ENCODE measurements around the gene TIMM13. TPM values are rescaled to one million over a fixed set of nuclear protein-coding genes. Genes with fewer than 3 reads are reported as not detected.
"Not testable (repeated sequence)": the region's sequence is repeated elsewhere in the genome, so short reads cannot be mapped to it uniquely, and the experiment has no call there.

Gene TIMM13
- polyA plus RNA-seq, 12 donors = 58.2 to 110 (median 74.9) TPM; not detected in 1

DNA sequence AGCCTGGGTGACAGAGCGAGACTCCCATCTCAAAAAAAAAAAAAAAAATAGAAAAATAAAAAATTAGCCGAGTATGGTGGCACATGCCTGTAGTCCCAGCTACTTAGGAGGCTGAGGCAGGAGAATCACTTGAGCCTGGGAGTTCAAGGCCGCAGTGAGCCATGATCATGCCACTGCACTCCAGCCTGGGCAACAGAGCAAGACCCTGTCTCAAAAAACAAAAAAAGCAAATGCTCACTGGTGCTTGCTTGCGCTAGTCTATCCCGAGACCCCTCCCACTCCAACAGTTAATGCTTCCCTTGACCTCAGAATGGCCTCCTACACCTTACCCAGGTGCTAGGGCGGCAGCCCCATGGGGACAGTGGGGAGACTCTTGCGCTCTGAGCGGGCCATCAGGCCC is 9.9 kb downstream of the TIMM13 start:
- not testable (repeated sequence) for DNase-seq

DNA sequence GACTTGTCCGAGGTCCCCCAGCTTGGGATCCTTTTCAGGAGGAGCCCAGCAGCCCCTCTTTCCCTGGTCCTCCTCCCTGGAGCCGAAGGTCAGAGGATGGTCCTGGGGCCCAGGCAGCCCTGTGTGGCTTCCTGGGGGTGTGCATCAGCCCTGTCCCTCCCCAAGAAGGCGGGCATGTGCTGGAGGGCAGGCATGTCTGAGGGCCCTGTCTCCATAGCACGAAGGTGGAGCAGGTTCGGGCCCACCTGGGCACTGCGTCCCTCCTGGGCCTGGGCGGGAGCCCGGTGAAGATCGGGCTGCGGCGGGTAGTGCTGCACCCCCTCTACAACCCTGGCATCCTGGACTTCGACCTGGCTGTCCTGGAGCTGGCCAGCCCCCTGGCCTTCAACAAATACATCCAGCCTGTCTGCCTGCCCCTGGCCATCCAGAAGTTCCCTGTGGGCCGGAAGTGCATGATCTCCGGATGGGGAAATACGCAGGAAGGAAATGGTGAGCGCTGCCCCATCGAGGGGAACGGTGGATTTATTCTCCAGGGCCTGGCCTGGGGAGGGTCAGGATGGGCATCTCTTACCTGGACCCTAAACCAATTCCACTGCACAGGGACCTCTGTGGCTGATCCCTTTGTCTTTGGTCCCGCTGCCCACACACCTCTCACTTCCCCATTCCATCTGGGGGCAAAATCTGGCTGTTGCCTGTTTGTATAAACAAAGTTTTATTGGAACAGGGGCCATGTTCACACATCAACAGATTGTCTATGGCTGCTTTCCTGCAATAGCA is 10.9 kb downstream of the TIMM13 start:
- no peak for DNase-seq

DNA sequence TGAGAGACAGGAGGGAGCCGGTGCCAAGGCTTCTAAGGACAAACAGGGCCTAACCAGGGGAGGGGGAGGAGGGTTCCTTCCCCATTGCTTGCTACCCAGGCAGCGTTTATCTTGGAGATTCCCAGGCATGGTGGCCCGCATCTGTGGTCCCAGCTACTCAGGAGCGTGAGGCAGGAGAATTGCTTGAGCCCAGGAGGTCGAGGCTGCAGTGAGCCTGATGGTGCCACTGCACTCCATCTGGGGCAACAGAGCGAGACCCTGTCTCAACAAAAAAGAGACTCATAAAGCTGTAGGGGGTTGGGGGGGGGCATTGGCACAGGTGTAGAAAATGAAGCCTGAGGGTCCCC is 11.4 kb downstream of the TIMM13 start:
- no peak for DNase-seq

DNA sequence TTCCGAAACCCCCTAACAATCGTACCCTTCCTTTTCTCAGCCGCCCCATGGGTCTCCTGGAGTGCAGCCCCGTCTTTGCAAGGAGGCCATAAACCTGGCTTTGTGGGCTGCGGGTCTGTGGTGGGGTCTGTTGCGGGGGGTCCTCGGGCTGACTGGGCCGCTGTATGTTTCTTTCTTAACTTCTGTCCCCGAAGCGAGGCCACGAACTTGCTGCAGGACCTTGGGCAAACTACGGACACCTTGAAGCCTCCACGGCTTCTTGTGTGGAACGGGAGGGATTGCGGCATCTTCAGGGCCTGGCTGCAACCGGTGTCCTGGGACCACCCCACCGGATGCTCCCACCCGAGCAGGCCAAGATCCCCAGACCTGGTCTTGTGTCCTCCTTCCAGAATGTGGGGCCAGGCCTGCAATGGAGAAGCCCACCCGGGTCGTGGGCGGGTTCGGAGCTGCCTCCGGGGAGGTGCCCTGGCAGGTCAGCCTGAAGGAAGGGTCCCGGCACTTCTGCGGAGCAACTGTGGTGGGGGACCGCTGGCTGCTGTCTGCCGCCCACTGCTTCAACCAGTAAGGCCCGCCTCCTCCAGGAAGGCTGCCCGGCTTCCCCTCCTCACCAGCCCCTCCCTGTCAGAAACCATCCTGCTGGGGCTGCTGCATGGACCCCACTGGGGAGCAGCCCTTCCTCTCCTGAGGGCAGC is 12.0 kb downstream of the TIMM13 start:
- DNase-seq = no peak

DNA sequence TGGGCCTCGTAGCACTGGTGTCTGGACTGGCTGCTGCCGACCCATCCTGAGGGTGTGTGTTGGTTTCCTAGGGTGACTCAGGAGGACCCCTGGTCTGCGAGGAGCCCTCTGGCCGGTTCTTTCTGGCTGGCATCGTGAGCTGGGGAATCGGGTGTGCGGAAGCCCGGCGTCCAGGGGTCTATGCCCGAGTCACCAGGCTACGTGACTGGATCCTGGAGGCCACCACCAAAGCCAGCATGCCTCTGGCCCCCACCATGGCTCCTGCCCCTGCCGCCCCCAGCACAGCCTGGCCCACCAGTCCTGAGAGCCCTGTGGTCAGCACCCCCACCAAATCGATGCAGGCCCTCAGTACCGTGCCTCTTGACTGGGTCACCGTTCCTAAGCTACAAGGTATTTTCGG is 13.8 kb downstream of the TIMM13 start:
- DNase-seq = no peak

DNA sequence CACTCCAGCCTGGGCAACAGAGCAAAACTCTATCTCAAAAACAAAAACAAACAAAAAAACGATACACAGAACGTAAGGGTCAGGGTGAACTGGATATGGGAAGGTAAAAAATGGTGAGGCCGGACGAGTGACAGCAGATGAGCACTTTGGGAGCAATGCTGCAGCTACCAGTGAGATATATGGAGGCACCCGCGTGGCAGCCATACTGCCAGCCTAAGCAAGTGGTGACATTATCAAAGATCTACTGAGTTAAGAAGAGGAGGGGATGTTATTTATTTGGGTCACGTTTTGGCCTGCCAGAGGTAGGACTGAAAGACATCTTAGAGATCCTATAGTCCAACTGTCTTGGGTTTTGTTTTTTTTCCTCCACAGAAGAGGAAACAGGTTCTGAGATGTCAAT is 14.2 kb downstream of the TIMM13 start:
- DNase-seq = no peak

DNA sequence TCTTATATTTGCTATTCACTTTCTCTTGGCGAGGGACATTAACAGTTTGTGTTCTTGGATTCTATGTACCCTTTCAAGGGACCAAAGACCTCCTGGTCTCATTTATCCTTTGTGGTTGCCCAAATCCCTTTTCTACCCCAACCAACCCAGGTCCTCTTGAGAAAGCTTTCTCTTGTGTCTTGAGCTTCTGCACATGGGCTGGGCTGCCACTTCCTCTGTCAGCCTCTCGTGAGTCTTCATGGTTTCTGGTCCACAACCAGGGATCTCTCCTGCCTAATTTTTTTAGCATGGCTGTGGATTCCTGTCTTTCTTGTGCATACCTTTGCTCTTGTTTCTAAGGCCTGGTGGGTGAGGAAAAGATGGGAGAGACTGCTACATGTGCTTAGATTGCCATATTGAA is 14.9 kb downstream of the TIMM13 start:
- DNase-seq = no peak

DNA sequence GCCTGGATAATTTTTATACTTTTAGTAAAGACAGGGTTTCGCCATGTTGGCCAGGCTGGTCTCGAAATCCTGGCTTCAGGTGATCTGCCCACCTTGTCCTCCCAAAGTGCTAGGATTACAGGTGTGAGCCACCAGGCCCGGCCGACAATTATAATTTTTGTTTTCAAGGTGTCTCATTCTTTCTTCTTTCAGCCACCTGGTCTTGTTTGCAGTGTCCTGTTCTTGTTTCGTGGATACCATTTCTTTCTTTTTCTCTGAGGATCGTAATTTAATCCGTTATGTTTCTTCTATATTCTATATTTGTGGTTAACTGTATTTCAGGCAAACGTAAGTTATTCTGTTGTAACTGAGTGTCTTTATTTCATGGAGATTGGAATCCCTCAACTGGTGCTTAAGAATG is 15.7 kb downstream of the TIMM13 start:
- DNase-seq = no peak

DNA sequence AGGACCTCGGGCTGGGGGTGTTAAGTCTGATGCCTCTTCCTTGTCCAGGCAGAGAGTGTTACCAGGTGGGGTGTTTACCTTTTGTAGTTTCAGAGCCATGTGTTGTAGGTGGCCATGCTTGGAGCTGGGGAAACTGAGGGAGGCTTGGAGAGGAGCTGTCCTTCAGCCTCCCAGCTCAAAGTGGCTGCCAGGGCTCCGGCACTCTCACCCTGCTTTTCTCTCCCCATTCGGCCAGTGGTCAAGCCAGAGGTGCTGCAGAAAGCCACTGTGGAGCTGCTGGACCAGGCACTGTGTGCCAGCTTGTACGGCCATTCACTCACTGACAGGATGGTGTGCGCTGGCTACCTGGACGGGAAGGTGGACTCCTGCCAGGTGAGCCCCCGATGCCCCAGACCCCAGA is 17.4 kb downstream of the TIMM13 start:
- no peak for DNase-seq

DNA sequence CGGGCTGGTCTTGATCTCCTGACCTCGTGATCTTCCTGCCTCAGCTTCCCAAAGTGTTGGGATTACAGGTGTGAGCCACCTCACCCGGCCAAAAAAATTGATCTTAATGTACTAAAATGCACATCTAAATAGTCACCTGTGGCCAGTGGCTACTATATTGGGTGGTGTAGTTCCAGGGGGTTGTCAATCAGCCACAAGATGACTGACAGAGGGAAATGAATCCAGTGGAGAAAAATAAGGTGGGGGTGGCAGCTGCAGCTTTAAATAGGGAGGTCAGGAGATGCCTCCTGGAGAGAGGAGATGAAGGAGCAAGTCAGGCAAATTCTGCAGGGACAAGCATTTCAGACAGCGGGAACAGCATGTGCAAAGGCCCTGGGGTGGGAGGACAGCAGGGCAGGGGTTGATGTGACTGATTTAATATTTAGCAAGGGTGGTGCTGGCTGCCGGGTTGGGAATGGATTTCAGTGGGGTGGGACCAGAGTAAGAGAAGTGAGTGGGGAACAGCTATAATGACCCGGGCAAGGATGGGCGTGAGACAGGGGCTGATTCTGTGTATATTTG is 18.0 kb downstream of the TIMM13 start:
- no peak for DNase-seq

DNA sequence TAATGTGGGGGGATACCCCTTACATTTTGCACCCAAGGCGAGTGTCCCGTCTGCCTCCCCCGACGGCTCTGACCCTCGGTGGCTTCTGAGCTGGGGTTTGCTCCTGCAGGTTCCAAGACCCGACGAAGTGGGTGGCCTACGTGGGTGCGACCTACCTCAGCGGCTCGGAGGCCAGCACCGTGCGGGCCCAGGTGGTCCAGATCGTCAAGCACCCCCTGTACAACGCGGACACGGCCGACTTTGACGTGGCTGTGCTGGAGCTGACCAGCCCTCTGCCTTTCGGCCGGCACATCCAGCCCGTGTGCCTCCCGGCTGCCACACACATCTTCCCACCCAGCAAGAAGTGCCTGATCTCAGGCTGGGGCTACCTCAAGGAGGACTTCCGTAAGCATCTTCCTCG is 19.1 kb downstream of the TIMM13 start:
- no peak for DNase-seq

DNA sequence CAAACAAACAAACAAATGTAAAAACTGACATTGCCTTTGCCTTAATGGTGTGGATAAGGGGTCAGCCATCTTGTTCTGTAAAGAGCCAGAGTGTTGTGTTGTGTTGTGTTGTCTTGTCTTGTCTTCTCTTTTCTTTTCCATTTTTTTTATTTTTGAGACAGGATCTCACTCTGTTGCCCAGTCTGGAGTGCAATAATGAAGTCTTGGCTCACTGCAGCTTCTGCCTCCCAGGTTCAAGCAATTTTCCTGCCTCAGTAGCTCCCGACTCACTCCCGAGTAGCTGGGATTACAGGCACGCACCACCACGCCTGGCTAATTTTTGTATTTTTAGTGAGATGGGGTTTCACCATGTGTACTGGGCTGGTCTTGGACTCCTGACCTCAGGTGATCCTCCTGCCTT is 27.8 kb downstream of the TIMM13 start:
- DNase-seq = no peak

DNA sequence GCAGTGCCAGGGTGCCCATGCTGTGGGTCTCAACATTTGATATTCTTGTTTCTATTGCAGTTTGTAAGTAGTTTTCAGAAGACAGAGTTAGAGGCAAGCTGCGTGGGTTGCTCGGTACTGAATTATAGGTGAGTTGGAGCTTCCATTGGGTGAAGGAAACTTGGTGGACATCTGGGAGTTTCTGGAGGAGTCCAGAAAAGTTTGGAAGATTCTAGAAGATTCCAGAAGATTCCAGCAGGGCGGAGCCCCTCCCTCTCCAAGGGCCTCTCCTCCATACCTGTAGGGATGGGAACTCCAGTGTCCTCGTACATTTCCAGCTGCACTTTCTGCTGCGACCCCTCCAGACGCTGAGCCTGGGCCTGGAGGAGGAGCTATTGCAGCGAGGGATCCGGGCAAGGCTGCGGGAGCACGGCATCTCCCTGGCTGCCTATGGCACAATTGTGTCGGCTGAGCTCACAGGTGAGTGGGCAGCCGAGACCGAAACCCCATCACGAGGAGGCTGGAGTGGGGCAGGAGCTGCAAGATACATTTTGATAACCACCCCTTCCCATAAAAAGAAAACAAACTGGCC is 28.6 kb downstream of the TIMM13 start:
- no peak for DNase-seq

DNA sequence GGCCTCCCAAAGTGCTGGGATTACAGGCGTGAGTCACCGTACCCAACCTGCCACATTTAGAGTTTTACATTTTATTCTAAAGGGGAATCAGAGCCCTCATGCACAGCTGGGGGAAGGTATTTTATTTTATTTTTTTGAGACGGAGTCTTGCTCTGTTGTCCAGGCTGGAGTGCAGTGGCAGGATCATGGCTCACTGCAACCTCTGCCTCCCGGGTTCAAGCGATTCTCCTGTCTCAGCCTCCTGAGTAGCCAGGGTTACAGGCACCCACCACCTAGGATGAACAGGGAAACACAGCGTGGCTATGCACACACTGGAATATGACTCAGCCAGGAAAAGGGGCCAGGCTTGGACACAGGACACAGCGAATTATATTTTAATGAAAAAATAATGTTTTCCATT is 30.2 kb downstream of the TIMM13 start:
- not testable (repeated sequence) for DNase-seq

DNA sequence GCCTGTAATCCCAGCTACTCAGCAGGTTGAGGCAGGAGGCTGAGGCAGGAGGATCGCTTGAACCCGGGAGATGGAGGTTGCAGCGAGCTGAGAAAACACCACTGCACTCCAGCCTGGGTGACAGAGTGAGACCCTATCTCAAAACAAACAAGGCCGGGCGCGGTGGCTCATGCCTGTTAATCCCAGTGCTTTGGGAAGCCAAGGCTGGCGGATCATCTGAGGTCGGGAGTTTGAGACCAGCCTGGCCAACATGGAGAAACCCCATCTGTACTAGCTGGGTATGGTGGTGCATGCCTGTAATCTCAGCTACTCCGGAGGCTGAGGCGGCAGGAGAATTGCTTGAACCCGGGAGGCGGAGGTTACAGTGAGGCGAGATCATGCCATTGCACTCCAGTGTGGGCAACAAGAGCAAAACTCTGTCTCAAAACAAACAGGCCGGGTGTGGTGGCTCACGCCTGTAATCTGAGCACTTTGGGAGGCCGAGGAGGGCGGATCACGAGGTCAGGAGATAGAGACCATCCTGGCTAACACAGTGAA is 32.0 kb downstream of the TIMM13 start:
- not testable (repeated sequence) for DNase-seq

DNA sequence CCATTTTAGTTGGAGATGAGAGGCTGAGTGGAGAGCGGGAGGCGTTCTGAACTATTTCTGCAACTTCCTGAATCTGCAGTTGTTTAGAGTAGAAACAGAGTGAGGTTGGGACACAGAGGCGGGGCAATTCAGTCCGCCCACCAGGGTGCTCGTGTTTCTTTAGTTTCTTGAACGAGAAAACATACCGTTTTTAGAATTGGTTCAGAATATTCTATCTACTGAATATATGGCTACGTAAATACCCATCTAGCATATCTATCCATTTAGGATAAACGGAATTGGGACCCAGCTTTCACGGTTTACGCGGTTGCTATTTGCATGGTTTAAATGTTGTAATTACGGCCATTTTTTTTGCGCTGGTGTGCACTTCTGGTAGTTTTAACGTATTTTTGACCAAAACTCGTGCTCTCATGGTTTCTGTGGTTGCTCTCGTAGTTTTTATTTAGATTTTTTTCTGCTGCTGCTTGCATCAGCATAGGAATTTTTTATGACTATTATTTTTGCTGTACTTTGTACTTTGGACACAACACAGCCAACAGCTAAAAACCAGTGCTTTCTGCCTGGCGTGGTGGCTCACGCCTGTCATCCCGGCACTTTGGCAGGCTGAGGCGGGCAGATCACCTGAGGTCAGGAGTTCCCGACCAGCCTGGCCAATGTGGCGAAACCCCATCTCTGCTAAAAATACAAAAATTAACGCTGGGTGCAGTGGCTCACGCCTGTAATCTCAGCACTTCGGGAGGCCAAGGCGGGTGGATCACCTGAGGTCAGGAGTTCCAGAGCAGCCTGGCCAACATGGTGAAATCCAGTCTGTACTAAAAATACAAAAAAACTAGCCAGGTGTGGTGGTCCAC is 32.7 kb downstream of the TIMM13 start:
- no peak for DNase-seq

DNA sequence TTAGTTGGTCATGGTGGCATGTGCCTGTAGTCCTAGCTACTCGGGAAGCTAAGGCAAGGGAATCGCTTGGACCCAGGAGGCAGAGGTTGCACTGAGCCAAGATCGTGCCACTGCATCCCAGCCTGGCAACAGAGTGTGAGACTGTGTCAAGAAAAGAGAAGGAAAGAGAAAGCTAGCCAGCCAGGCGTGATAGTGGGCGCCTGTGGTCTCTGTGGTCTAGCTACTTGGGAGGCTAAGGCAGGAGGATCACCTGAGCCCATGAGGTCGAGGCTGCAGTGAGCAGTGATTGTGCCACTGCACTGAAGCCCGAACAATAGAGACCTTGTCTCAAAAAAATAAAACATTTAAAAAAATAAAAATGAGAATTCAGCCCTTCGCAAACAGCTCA is 33.3 kb downstream of the TIMM13 start:
- DNase-seq = no peak

DNA sequence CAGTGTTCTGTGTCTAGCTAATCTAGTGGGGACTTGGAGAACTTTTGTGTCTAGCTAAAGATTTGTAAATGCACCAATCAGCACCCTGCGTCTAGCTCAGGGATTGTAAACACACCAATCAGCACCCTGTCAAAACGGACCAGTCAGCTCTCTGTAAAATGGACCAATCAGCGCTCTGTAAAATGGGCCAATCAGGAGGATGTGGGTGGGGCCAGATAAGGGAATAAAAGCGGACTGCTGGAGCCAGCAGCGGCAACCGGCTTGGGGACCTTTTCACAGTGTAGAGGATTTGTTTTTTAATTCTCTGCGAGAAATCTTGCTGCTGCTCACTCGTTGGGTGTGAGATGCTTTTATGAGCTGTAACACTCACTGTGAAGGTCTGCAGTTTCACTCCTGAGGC is 34.5 kb downstream of the TIMM13 start:
- DNase-seq = not testable (repeated sequence)

DNA sequence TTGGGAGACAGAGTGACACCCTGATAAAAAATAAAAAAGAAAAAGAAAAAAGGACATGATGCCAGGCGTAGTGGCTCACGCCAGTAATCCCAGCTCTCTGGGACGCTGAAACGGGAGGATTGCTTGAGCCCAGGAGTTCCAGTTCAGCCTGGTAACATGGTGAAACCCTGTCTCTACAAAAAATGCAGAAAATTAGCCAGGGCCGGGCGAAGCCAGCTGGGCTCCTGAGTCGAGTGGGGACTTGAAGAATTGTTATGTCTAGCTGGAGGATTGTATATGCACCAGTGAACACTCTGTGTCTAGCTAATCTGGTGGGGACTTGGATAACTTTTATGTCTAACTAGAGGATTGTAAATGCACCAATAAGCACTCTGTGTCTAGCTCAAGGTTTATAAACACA is 35.0 kb downstream of the TIMM13 start:
- DNase-seq = no peak

DNA sequence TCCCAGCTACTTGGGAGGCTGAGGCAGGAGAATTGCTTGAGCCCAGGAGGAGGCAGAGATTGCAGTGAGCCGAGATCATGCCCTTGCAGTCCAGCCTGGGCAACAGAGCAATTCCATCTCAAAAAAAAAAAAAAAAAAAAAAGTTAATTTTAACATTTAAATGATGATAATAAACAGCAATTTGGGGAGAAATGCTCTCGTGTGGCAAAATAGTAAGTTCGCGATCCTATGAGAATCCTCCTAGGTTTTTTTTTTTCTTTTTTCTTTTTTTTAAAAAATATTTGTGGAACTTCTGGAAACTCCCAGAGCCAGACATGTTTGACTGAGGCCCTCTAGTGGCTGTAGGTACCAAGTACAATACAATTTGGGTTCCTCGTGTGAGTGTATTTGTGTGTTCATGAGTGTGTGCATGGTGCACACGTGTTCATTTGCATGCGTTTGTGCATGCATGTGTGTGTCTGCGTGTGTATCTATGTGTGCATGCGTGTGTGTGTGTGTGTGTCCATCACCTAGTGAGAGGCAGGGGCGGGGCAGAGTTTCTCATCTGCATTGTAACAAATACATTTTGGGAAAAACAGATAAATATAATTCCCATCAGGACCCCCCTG is 36.2 kb downstream of the TIMM13 start:
- peak; percentile 61 for DNase-seq

DNA sequence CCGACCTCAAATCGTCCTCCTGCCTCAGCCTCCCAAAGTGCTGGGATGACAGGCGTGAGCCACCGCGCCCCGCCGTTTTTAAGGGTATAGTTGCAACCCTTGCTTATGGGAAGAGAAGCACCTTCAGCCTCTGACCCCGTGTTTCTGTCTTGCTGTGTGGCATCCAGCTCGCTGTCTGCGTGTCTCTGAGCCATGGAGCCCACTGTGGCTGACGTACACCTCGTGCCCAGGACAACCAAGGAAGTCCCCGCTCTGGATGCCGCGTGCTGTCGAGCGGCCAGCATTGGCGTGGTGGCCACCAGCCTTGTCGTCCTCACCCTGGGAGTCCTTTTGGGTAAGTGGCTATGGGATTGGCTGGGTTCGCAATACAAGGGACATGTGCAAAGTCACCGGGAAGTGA is 37.8 kb downstream of the TIMM13 start:
- DNase-seq = no peak

Measured in muscle of arm (tissue), 12 donors.